Measurements from ENCODE around the gene SF3B1. TPM values are rescaled to one million over a fixed set of nuclear protein-coding genes. Genes with fewer than 3 reads are reported as not detected.

SF3B1 gene
- total RNA-seq, 1 donor from 2014 or later: 152 TPM

DNA sequence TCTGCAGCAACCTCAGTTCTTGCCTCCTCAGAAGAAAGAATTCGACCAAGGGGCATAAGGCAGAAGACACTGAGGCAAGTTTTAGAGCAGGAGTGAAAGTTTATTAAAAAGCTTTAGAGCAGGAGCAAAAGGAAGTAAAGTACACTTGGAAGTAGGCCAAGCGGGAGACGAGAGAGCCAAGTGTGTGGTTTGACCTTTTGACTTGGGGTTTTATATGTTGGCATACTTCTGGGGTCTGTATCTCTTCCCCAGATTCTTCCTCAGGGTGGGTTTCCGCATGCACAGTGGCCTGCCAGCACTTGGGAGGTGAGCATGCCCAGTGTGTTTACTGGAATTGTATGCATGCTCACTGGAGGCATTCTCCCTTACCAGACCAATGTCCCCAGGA lies 64.9 kb downstream of the SF3B1 start:
- peaks cover 12 to 15% (median 12%) of the 10 kb centered on the region in 3 donors for H3K4me1 ChIP-seq (ENCODE audit: control insufficient read depth in 3 of 3, insufficient read depth in 3 of 3, low read length in 3 of 3)
- no peaks in the 10 kb centered on the region for H3K27me3 ChIP-seq (ENCODE audit: control insufficient read depth in 3 of 3, insufficient read depth in 3 of 3, low read length in 3 of 3)
- no peaks in the 10 kb centered on the region for H3K36me3 ChIP-seq (ENCODE audit: control insufficient read depth in 3 of 3, insufficient read depth in 3 of 3, low read length in 3 of 3)
- H3K9me3 ChIP-seq (ENCODE audit: control insufficient read depth in 3 of 3, low read length in 3 of 3): no peaks in the 10 kb centered on the region
- H3K27ac ChIP-seq (ENCODE audit: low read depth, low read length): no peak overlapping the region
- H3K9ac ChIP-seq (ENCODE audit: low read depth in 1 of 3, low read length in 3 of 3): no peak overlapping the region
- H3K4me3 ChIP-seq (ENCODE audit: low read length in 3 of 3): no peak overlapping the region

- Histone ChIP-seq H3K9me3 (ENCODE audit: control insufficient read depth in 3 of 3, low read length in 3 of 3) (no peaks in the 10 kb centered on the region), H3K27ac (ENCODE audit: low read depth, low read length) (peak overlapping the region; percentile 60), H3K36me3 (ENCODE audit: control insufficient read depth in 3 of 3, insufficient read depth in 3 of 3, low read length in 3 of 3) (no peaks in the 10 kb centered on the region), H3K4me1 (ENCODE audit: control insufficient read depth in 3 of 3, insufficient read depth in 3 of 3, low read length in 3 of 3) (peaks cover 12 to 15% (median 12%) of the 10 kb centered on the region in 3 donors), H3K4me3 (ENCODE audit: low read length in 3 of 3) (no peak overlapping the region), H3K9ac (ENCODE audit: low read depth in 1 of 3, low read length in 3 of 3) (peak overlapping the region in 1 of 3 donors; percentile 62), H3K27me3 (ENCODE audit: control insufficient read depth in 3 of 3, insufficient read depth in 3 of 3, low read length in 3 of 3) (no peaks in the 10 kb centered on the region)
Observed at GRCh38 chr2:197369228-197369932, 65.4 kb downstream of the SF3B1 start.

- Histone ChIP-seq H3K4me3 (ENCODE audit: low read length in 3 of 3) (peak overlapping the region; percentile 17 to 49 (median 41)), H3K27me3 (ENCODE audit: control insufficient read depth in 3 of 3, insufficient read depth in 3 of 3, low read length in 3 of 3) (no peaks in the 10 kb centered on the region), H3K9ac (ENCODE audit: low read depth in 1 of 3, low read length in 3 of 3) (peak overlapping the region in 2 of 3 donors; percentile 62 to 63), H3K36me3 (ENCODE audit: control insufficient read depth in 3 of 3, insufficient read depth in 3 of 3, low read length in 3 of 3) (no peaks in the 10 kb centered on the region), H3K9me3 (ENCODE audit: control insufficient read depth in 3 of 3, low read length in 3 of 3) (no peaks in the 10 kb centered on the region), H3K27ac (ENCODE audit: low read depth, low read length) (peak overlapping the region; percentile 60), H3K4me1 (ENCODE audit: control insufficient read depth in 3 of 3, insufficient read depth in 3 of 3, low read length in 3 of 3) (peaks cover 12 to 15% (median 12%) of the 10 kb centered on the region in 3 donors)
Observed at GRCh38 chr2:197368412-197368811, 66.4 kb downstream of the SF3B1 start.

DNA sequence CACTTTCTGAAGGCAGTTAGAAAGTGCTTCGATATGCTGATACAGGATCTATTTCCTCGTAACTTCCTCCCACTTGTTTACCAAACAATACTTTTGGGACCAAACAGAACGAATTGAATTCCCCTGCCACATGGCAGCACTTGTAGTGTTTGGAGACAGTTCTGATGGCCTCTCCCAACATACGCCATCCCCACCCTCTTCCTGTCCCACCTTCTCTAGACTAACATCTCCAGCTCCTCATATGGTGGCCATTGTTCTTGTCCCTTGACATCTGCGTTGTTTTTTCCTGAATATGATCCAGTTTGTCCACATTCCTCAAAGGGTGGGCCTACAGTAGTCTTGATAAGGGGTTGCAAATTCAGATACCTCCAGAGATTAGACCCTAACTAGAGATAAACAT lies 70.8 kb downstream of the SF3B1 start:
- H3K27ac ChIP-seq (ENCODE audit: low read depth, low read length): no peak overlapping the region
- no peaks in the 10 kb centered on the region for H3K36me3 ChIP-seq (ENCODE audit: control insufficient read depth in 3 of 3, insufficient read depth in 3 of 3, low read length in 3 of 3)
- no peak overlapping the region for H3K9ac ChIP-seq (ENCODE audit: low read depth in 1 of 3, low read length in 3 of 3)
- H3K9me3 ChIP-seq (ENCODE audit: control insufficient read depth in 3 of 3, low read length in 3 of 3): no peaks in the 10 kb centered on the region
- peaks cover 3 to 7% (median 3%) of the 10 kb centered on the region in 3 donors for H3K4me1 ChIP-seq (ENCODE audit: control insufficient read depth in 3 of 3, insufficient read depth in 3 of 3, low read length in 3 of 3)
- no peak overlapping the region for H3K4me3 ChIP-seq (ENCODE audit: low read length in 3 of 3)
- H3K27me3 ChIP-seq (ENCODE audit: control insufficient read depth in 3 of 3, insufficient read depth in 3 of 3, low read length in 3 of 3): no peaks in the 10 kb centered on the region

GRCh38 chr2:197360744-197361156 lies 74.1 kb downstream of the SF3B1 start:
- Histone ChIP-seq H3K9ac (ENCODE audit: low read depth in 1 of 3, low read length in 3 of 3) (no peak overlapping the region), H3K27me3 (ENCODE audit: control insufficient read depth in 3 of 3, insufficient read depth in 3 of 3, low read length in 3 of 3) (no peaks in the 10 kb centered on the region), H3K27ac (ENCODE audit: low read depth, low read length) (no peak overlapping the region), H3K4me1 (ENCODE audit: control insufficient read depth in 3 of 3, insufficient read depth in 3 of 3, low read length in 3 of 3) (no peaks in the 10 kb centered on the region), H3K36me3 (ENCODE audit: control insufficient read depth in 3 of 3, insufficient read depth in 3 of 3, low read length in 3 of 3) (no peaks in the 10 kb centered on the region), H3K4me3 (ENCODE audit: low read length in 3 of 3) (no peak overlapping the region), H3K9me3 (ENCODE audit: control insufficient read depth in 3 of 3, low read length in 3 of 3) (no peaks in the 10 kb centered on the region)

- Histone ChIP-seq H3K9ac (ENCODE audit: low read depth in 1 of 3, low read length in 3 of 3) (no peak overlapping the region), H3K36me3 (ENCODE audit: control insufficient read depth in 3 of 3, insufficient read depth in 3 of 3, low read length in 3 of 3) (no peaks in the 10 kb centered on the region), H3K4me1 (ENCODE audit: control insufficient read depth in 3 of 3, insufficient read depth in 3 of 3, low read length in 3 of 3) (no peaks in the 10 kb centered on the region), H3K4me3 (ENCODE audit: low read length in 3 of 3) (no peak overlapping the region), H3K27ac (ENCODE audit: low read depth, low read length) (no peak overlapping the region), H3K27me3 (ENCODE audit: control insufficient read depth in 3 of 3, insufficient read depth in 3 of 3, low read length in 3 of 3) (no peaks in the 10 kb centered on the region), H3K9me3 (ENCODE audit: control insufficient read depth in 3 of 3, low read length in 3 of 3) (no peaks in the 10 kb centered on the region)
Observed at GRCh38 chr2:197359859-197360258, 75.0 kb downstream of the SF3B1 start.

DNA sequence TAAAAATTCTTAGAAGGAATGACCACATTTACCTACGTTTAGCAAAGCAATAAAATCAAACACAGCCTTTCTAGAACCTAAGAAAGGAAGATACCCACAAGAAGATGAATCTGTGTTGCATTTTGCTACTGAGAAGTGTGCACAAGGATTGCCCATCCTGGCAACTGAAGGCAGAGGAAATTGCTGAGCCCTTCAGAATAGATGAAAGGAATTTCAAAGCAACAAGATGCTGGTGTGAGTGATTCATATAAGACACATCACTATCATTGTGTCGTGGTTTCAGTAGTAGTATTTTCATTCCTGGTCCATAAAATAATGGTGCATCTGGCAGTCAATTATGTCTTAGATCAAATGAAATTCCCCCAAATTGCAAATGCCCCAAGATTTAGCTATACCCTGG lies 75.9 kb downstream of the SF3B1 start:
- H3K9ac ChIP-seq (ENCODE audit: low read depth in 1 of 3, low read length in 3 of 3): no peak overlapping the region
- H3K27me3 ChIP-seq (ENCODE audit: control insufficient read depth in 3 of 3, insufficient read depth in 3 of 3, low read length in 3 of 3): no peaks in the 10 kb centered on the region
- H3K9me3 ChIP-seq (ENCODE audit: control insufficient read depth in 3 of 3, low read length in 3 of 3): no peaks in the 10 kb centered on the region
- no peak overlapping the region for H3K4me3 ChIP-seq (ENCODE audit: low read length in 3 of 3)
- H3K27ac ChIP-seq (ENCODE audit: low read depth, low read length): no peak overlapping the region
- H3K4me1 ChIP-seq (ENCODE audit: control insufficient read depth in 3 of 3, insufficient read depth in 3 of 3, low read length in 3 of 3): no peaks in the 10 kb centered on the region
- H3K36me3 ChIP-seq (ENCODE audit: control insufficient read depth in 3 of 3, insufficient read depth in 3 of 3, low read length in 3 of 3): no peaks in the 10 kb centered on the region

GRCh38 chr2:197357986-197358385 lies 76.8 kb downstream of the SF3B1 start:
- Histone ChIP-seq H3K27me3 (ENCODE audit: control insufficient read depth in 3 of 3, insufficient read depth in 3 of 3, low read length in 3 of 3) (no peaks in the 10 kb centered on the region), H3K4me3 (ENCODE audit: low read length in 3 of 3) (no peak overlapping the region), H3K9ac (ENCODE audit: low read depth in 1 of 3, low read length in 3 of 3) (no peak overlapping the region), H3K36me3 (ENCODE audit: control insufficient read depth in 3 of 3, insufficient read depth in 3 of 3, low read length in 3 of 3) (no peaks in the 10 kb centered on the region), H3K9me3 (ENCODE audit: control insufficient read depth in 3 of 3, low read length in 3 of 3) (no peaks in the 10 kb centered on the region), H3K4me1 (ENCODE audit: control insufficient read depth in 3 of 3, insufficient read depth in 3 of 3, low read length in 3 of 3) (peaks cover 0 to 2% (median 0%) of the 10 kb centered on the region in 3 donors), H3K27ac (ENCODE audit: low read depth, low read length) (no peak overlapping the region)

GRCh38 chr2:197356136-197356535 lies 78.7 kb downstream of the SF3B1 start:
- Histone ChIP-seq H3K4me1 (ENCODE audit: control insufficient read depth in 3 of 3, insufficient read depth in 3 of 3, low read length in 3 of 3) (peaks cover 0 to 6% (median 0%) of the 10 kb centered on the region in 3 donors), H3K9ac (ENCODE audit: low read depth in 1 of 3, low read length in 3 of 3) (no peak overlapping the region), H3K27ac (ENCODE audit: low read depth, low read length) (no peak overlapping the region), H3K27me3 (ENCODE audit: control insufficient read depth in 3 of 3, insufficient read depth in 3 of 3, low read length in 3 of 3) (no peaks in the 10 kb centered on the region), H3K36me3 (ENCODE audit: control insufficient read depth in 3 of 3, insufficient read depth in 3 of 3, low read length in 3 of 3) (no peaks in the 10 kb centered on the region), H3K4me3 (ENCODE audit: low read length in 3 of 3) (no peak overlapping the region), H3K9me3 (ENCODE audit: control insufficient read depth in 3 of 3, low read length in 3 of 3) (no peaks in the 10 kb centered on the region)

GRCh38 chr2:197354169-197354558 lies 80.7 kb downstream of the SF3B1 start:
- Histone ChIP-seq H3K27me3 (ENCODE audit: control insufficient read depth in 3 of 3, insufficient read depth in 3 of 3, low read length in 3 of 3) (no peaks in the 10 kb centered on the region), H3K36me3 (ENCODE audit: control insufficient read depth in 3 of 3, insufficient read depth in 3 of 3, low read length in 3 of 3) (no peaks in the 10 kb centered on the region), H3K9me3 (ENCODE audit: control insufficient read depth in 3 of 3, low read length in 3 of 3) (no peaks in the 10 kb centered on the region), H3K4me3 (ENCODE audit: low read length in 3 of 3) (no peak overlapping the region), H3K27ac (ENCODE audit: low read depth, low read length) (no peak overlapping the region), H3K9ac (ENCODE audit: low read depth in 1 of 3, low read length in 3 of 3) (no peak overlapping the region), H3K4me1 (ENCODE audit: control insufficient read depth in 3 of 3, insufficient read depth in 3 of 3, low read length in 3 of 3) (peaks cover 0 to 6% (median 0%) of the 10 kb centered on the region in 3 donors)
